GM18867 (cell line): ENCODE measurements around the gene YEATS2.
"Not testable (repeated sequence)": the region's sequence is repeated elsewhere in the genome, so short reads cannot be mapped to it uniquely, and the experiment has no call there.

Experiments used
- ATAC-seq: cut with Tn5 transposase; IDR thresholded peaks from one replicate; pipeline ENCODE4 v1.9.1; 2021; ENCODE audit warnings: mild to moderate bottlenecking, moderate library complexity; ENCODE audit not compliant: unreplicated experiment

YEATS2 gene

DNA sequence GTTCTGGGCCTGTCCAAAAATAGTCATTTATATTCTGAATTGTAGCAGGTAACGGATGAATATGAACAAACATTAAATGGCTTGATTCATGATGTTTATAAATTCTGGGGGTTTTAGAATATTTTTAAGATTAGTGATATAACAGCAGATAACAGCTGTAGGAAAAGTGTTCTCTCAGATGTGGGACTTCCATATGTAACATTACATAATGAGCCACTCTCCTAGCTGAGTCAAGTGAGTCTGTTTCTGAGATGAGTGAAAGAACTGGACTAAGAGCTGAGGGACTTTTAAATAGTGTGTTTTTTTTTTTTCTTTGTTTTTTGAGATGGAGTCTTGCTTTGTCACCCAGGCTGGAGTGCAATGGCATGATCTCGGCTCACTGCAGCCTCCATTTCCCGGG lies 13.9 kb downstream of the YEATS2 start:
- ATAC-seq: no peak

GRCh38 chr3:183714622-183715021 lies 17.0 kb downstream of the YEATS2 start:
- ATAC-seq: no peak

GRCh38 chr3:183718012-183718411 lies 20.4 kb downstream of the YEATS2 start:
- ATAC-seq: no peak

DNA sequence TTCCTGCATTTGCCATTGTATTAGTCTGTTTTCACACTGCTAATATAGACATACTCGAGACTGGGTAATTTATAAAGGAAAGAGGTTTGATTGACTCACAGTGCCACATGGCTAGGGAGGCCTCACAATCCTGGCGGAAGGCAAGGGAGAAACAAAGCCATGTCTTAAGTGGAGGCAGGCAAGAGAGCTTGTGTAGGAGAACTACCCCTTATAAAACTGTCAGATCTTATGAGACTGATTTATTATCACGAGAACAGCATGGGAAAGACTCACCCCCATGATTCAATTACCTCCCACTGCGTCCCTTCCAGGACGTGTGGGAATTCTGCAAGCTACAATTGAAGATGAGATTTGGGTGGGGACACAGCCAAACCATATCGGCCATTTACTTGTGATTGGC lies 27.8 kb downstream of the YEATS2 start:
- no peak for ATAC-seq

GRCh38 chr3:183728204-183728603 lies 30.6 kb downstream of the YEATS2 start:
- no peak for ATAC-seq

- ATAC-seq: no peak
These were observed 32.8 kb downstream of the YEATS2 start for GRCh38 chr3:183730361-183730760.

DNA sequence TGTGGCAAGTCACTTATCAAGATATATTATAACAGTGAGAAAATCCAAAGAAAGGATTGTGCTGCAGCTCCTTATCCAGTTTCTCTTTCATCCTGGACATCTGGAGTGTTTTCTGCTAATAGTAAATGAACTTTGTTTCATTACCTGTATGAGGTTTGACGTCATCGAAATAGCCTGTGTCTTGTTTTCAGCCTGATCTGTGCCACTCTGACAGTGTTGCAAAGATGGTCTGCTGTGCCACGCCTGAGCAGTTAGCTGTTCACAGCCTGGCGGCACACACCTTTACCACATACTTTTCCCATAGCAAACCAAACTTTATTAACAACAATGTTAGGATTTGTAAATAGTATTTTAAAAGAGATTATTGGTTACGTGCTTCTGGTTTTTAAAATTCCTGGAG lies 34.0 kb downstream of the YEATS2 start:
- no peak for ATAC-seq

DNA sequence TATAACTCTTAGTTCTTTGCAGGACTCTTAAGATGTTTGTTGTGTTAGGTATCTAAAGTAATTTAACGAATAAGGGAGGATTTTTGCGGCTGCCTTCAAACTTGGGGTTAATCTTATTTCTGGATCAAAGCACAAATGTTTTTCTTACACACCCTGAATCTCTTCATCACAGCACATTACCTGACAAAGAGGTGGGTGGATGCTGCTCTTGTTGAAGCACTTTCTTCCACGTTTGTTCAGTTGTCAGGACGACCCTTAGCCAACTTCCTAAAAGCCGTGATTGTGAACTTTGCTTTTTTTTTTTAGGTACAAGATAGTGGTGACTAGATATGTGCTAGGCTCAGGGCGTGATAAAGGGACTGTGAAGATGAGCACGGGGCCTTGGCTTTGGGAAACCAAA lies 36.0 kb downstream of the YEATS2 start:
- no peak for ATAC-seq

GRCh38 chr3:183734750-183735494 lies 37.3 kb downstream of the YEATS2 start:
- ATAC-seq: no peak

DNA sequence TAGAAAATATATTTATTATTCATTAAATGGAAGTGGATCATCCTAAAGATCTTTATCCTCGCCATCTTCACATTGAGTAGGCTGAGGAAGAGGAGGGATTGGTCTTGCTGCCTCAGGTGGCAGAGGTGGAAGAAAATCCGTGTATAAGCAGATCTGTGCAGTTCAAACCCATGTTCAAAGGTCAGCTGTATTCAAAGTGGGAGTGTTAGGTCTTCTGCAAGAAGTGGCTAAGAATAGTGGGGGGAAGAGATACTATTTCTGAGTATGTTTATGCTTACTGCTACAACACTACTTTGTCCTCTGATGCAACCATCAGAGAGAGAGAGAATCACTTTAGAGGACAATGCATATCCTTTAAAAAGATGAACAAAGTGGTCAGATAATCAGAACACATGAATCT lies 39.5 kb downstream of the YEATS2 start:
- ATAC-seq: no peak

- not testable (repeated sequence) for ATAC-seq
These were observed 42.6 kb downstream of the YEATS2 start for GRCh38 chr3:183740154-183740553.

GRCh38 chr3:183743231-183743630 lies 45.6 kb downstream of the YEATS2 start:
- ATAC-seq: no peak

DNA sequence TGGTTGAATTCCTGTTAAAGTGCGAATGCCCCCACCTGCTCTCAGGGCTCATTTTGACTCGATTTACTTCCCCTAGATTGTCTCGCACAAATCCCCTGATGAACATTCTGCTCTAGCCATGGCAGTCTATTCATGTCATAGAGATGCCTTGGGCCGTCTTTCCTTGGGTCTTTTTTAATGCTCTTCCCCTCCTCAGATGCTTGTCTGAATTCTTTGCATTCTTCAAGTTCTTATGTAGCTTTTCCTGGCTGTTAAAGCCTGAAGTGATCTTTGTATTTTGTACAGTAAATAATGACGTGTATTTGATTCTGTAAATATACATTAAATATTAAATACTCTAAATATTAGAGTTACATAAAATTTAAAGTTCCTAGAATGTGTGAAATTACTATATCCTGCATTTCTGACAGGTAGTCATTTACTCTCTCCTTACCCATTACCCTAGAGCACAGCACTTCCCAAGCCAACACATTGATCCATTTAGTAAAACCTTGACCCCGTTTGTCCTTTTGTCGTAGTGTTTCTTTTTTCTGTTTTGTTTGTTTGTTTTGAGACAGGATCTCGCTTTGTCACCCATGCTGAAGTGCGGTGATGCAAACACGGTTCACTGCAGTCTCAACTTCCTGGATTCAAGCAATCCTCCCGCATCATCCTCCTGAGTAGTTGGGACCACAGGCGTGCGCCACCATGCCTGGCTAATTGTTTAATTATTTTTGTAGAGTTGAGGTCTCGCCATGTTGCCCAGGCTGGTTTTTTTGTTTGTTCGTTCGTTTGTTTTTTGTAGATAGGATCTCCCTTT lies 47.9 kb downstream of the YEATS2 start:
- ATAC-seq: no peak

- no peak for ATAC-seq
These were observed 56.5 kb downstream of the YEATS2 start for GRCh38 chr3:183754052-183754451.

GRCh38 chr3:183762304-183762703 lies 64.7 kb downstream of the YEATS2 start:
- ATAC-seq: no peak

DNA sequence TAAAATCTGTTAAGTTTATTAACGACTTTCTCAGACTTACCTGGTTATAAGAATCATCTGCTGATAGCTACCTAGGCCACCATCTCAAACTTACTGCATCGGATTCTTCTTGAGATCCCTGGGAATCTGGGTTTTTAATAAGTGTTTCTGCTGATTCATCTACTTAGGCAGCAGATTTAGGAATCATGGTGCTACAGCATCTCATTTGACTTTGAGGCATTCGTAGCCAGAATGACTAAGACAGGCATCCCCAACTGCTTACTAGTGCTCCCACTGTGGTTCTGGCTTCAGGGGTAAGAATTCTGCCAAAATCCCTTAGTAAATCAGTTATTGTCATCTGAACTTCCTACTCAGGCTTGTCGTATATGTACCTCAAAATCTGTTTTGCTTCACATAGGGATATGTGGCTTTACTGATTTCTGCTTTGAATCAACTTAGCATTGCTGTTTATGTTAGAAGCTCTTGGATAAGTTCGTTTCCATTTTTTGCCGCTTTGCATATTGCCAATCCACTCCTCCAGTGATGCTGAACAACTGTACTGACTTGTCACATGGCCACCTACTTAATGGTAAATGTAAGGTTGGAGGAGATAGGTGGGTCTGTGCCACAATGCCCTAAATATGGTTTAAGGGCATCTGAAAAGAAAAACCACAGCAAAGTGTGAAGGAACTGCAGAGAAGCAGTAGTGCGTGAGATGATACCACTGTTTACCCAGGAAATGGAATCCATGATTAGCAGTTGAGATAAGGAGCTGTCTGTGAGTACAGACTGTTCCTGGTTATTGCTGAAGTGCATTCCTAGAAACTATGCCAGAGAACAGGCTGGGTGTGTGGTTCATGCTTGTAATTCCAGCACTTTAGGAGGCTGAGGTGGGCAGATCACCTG lies 67.5 kb downstream of the YEATS2 start:
- ATAC-seq: no peak

DNA sequence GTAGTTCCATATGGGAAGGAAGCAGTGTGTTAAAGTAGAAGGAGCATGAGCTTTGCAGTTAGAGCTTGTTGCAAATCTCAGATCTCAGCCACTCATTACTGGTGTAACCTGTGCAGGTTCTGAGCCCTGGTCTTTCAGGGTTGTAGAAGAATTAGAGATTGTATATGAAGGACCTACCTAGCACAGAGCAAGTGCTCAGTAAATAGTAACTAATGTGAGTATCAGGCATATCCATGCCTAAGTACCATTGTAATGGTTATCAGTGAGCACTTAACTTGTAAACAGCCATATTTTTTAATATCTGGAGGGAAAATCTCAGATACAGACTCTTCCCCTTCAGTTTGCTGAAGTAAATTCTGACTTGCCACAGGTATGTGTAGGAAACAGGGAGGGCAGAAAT lies 68.5 kb downstream of the YEATS2 start:
- ATAC-seq: no peak

DNA sequence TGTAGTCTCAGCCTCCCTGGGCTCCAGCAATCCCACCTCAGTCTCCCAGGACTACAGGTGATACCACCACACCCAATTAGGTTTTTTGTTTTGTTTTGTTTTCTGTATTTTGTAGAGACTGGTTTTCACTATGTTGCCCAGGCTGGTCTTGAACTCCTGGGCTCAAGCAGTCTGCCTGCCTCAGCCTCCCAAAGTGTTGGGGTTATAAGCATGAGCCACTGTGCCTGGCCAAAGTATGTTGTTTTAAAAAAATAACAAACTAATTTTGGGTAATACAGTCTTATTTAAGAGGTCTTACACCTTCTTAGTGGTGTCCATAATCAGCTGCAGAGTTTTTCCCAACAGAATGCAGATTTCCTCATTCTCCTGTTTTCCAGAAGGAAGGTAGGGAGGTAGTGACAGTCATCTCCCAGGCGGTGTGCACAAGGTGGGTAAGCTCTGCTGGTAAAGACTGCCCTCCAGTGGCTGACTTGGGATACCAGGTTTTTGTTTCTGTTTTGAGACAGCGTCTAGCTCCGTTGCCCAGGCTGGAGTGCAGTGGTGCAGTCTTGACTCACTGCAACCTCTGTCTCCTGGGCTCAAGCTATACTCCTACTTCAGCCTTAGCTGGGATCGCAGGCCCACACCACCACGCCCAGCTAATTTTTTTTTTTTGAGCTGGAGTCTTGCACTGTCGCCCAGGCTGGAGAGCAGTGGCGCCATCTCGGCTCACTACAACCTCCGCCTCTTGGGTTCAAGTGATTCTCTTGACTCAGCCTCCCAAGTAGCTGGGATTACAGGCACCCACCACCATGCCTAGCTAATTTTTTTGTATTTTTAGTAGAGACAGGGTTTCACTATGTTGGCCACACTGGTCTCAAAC lies 69.4 kb downstream of the YEATS2 start:
- ATAC-seq: no peak

DNA sequence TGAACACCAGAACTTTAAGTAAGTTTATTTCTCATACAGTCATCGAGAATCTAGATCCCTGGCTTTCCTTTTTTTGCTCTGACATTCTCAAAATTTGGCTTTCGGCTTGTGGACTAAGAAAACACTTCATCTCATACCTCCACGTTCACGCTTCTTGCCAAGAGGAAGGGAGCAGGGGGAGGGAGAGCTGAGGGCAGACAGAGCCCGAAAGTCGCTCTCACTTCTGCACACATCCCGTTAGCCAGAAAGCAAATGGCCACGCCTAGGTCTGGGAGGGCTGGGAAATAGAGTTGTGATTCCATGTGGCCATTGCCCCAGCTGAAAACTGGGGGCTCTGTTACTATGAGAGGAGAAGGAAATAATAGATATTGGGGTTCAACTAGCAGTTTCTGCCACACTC lies 70.5 kb downstream of the YEATS2 start:
- ATAC-seq: no peak

GRCh38 chr3:183769453-183769852 lies 71.9 kb downstream of the YEATS2 start:
- ATAC-seq: no peak
